Skeletal muscle tissue (tissue), 1 donor: ENCODE results near the gene TRAPPC2B. TPM values are rescaled to one million over a fixed set of nuclear protein-coding genes. Genes with fewer than 3 reads are reported as not detected.

ENCODE experiments used
- total RNA-seq: library from RNA; depleted of rRNA; stranded (reverse); fragments of >200 nt; gene quantifications from one replicate; pipeline ENCODE4 v1.2.3, GENCODE V29; 2014

The TRAPPC2B gene
- total RNA-seq, 1 donor from 2014 or later, result 25.1 TPM

Other genes starting within 250 kb of the TRAPPC2B start
- gene USP29, start 243.6 kb upstream of the TRAPPC2B start, total RNA-seq, result not detected
- gene ZIM3, start 218.3 kb upstream of the TRAPPC2B start, total RNA-seq, result not detected
- 0.52 TPM for gene DUXA, start 196.1 kb upstream of the TRAPPC2B start, total RNA-seq
- gene ZNF264, start 172.1 kb upstream of the TRAPPC2B start, total RNA-seq, result 24.0 TPM
- not detected for gene AURKC, start 132.5 kb upstream of the TRAPPC2B start, total RNA-seq
- 26.1 TPM for gene ZNF805, start 122.9 kb upstream of the TRAPPC2B start, total RNA-seq
- 101 TPM for gene ZNF460, start 83.1 kb upstream of the TRAPPC2B start, total RNA-seq
- 18.8 TPM for gene ZNF543, start 43.1 kb upstream of the TRAPPC2B start, total RNA-seq
- 16.2 TPM for gene ZNF304, start 12.3 kb upstream of the TRAPPC2B start, total RNA-seq
- gene ZNF547, start within 50 bp of the TRAPPC2B start, total RNA-seq, result 3.1 TPM
- 27.7 TPM for gene ZNF548, start 26.3 kb downstream of the TRAPPC2B start, total RNA-seq
- gene ZNF17, start 47.6 kb downstream of the TRAPPC2B start, total RNA-seq, result 14.1 TPM
- gene ZNF749, start 71.8 kb downstream of the TRAPPC2B start, total RNA-seq, result 13.6 TPM
- gene VN1R1, start 93.6 kb downstream of the TRAPPC2B start, total RNA-seq, result 1.0 TPM
- 15.1 TPM for gene ZNF772, start 114.0 kb downstream of the TRAPPC2B start, total RNA-seq
- gene ZNF419, start 124.2 kb downstream of the TRAPPC2B start, total RNA-seq, result 9.9 TPM
- gene ZNF773, start 136.4 kb downstream of the TRAPPC2B start, total RNA-seq, result 9.9 TPM
- gene ZNF549, start 163.8 kb downstream of the TRAPPC2B start, total RNA-seq, result 8.9 TPM
- 6.3 TPM for gene ZNF550, start 196.3 kb downstream of the TRAPPC2B start, total RNA-seq
- gene ZNF416, start 215.4 kb downstream of the TRAPPC2B start, total RNA-seq, result 7.8 TPM
- gene ZIK1, start 220.6 kb downstream of the TRAPPC2B start, total RNA-seq, result 10.4 TPM
- gene ZNF530, start 236.3 kb downstream of the TRAPPC2B start, total RNA-seq, result 6.8 TPM